Activated CD8-positive, alpha-beta memory T cell treated with anti-CD3 and anti-CD28 coated beads for 1 hour (primary cell): Measurements from ENCODE around the gene VWA8.
"Not testable (repeated sequence)": the region's sequence is repeated elsewhere in the genome, so short reads cannot be mapped to it uniquely, and the experiment has no call there.

Source experiments
- DNase-seq, 2 donors: peaks; one replicate each; pipeline ENCODE4 v3.0.0-alpha.2; 2020; ENCODE audit warnings: low read depth in 1 of 2; ENCODE audit errors: extremely low read depth in 1 of 2

VWA8 gene

DNA sequence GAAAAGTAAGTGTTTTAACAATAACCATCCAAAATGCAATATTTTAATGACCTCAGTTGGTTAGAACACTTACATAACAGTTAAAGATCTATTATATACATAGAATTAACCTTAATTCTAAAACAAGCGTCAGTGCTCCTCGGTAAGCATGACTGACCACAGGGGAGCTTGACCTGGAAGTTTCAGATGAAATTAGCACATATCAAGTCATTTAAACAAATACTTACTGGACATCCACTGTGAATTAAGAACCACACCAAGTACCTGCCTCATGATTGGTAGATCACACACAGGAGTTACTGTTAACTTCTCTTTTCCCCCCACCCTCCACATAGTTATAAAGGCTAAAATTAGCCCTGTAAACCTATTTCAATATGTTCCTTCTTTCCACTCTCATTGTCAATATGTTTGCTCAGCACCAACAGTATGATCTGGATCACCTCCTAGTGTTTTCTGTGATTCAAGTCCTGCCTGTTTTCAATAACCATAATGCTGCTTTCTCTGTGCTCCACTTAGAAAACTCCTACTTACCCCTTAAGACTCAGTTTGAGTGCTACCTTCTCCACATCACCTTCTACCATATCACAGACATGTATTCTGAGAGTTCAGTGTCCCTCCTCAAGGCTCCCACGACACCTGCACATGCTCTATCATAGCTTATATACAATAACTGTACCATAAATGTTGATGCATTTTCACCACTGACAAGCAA, 209.0 kb downstream of the VWA8 start:
- DNase-seq: no peak

DNA sequence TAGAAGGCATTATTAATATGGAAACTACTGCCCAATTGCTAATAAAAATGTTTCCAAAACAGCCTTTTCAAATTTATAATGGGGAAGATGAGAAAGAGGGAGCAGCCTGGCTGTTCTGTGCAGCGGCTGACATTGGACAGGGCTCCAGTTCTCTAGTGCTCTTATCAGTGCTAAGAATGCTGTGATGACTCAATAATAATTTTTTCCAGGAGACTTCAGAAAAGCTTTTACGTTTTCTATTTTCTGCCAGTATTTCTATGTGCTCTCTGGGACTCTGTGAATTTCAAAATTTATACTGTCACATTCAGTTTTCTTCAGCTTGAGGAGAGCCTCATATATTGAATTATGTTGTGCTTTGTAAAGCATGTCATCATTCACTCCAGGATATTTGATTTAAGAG, 209.6 kb downstream of the VWA8 start:
- DNase-seq: no peak

DNA sequence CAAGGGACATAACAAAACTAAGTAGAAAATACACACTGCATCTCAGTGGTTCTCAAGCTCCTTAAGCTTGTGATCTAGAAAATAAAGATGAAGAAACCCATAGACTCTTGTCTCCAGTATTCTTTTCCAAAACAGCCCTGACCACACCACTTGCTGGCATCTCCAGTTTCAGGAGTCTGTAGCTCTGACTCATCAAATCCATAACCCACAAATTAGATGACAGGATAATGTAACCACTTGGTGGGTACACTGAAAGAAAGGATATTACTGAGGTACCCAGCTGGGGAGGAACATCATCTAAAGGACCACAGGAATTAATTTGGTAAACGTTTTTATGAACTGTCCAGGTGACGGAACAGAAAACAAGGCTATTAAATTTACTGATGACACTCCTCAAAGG, 214.7 kb downstream of the VWA8 start:
- DNase-seq: no peak

DNA sequence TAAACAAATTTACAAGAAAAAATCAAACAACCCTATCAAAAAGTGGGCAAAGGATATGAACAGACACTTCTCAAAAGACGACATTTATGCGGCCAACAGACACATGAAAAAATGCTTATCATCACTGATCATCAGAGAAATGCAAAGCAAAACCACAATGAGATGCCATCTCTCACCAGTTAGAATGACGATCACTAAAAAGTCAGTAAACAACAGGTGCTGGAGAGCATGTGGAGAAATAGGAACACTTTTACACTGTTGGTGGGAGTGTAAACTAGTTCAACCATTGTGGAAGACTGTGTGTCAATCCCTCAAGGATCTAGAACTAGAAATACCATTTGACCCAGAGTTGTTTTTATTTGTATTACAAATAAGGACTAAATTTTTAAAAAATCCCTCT, 215.4 kb downstream of the VWA8 start:
- DNase-seq: not testable (repeated sequence)

DNA sequence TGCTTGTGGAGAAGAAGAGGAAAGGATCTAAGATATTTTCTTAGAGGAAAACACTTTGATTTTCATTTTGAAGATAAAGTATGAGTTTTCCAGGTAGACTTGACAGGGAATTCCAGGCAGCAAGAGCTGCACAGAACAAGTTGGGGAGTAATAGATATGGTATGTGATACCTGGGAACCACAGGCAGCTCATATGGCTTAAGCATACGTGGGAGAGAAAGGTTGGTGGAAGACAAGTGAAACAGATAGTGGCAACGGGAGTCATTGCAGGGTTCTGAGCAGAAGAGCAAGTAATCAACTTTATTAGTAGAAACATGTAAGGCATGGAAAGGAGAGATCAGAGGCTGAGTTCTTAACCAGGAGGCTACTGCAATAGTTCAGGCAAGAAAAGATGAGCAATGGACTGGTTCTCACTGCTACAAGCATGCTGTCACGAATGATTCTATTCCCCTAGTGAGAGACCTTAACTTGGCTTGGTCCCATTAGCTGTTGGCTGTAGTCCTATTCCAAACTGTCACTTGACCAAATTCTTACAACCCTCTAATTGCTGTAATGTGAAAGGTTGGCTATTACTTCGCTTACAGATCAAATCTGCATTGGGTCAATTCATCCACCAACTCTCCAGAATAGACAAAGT, 217.9 kb downstream of the VWA8 start:
- DNase-seq: no peak

DNA sequence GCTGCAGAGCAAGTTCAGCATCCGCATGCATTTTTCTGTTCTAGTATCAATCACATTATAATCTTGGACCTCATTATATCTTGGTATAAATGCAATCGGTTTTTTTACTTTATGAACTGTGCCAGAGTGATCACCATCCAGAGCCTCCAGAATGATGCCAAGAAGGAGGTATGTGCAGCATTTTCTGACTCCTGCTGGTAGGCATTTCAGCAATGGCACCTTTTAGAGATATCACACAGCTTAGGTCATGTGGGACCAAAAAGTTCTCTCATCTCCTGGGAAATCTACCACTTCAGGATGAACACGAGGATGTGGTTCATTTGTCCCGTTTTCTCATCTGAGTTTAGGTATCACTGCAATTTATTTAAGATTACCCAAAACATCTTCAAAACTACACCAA, 220.4 kb downstream of the VWA8 start:
- DNase-seq: no peak

DNA sequence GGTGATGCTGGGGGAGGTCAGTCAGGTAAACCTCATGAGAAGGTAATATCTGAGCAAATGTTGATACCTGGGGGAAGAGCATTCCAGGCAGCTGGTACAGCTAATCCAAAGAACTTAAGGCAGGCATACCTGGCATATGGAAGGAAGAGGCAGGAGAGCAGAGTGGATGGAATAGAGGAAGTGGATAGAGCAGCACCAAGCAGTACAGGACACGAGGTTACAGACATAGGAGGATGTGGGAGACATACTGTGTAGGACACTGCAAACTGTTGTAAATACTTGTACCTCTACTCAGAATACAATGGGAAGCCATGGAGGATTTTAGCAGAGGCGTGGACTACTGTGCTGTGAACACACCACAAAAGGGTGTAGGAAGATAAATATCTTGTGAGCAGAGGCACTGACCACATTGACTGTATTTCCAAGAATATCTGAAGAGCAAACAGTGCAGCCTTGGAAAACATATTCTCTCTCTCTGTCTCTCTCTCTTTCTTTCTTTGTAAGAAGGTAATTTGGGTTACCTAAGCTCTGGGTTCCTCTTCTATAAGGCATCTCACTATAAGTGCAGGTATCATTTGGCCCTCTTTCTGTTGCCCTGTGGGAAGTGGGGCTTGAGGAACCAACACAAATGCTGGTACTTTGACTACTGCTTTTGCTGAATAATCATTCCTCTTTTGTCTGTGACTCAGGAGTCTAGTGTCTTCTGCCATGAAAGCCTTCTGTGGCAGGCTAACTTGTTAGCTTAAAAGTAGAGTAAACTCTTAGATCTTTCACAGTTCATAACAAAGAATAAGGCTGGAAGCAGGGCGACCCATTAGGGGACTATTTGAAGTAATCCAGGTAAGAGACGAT, 238.0 kb downstream of the VWA8 start:
- no peak for DNase-seq

DNA sequence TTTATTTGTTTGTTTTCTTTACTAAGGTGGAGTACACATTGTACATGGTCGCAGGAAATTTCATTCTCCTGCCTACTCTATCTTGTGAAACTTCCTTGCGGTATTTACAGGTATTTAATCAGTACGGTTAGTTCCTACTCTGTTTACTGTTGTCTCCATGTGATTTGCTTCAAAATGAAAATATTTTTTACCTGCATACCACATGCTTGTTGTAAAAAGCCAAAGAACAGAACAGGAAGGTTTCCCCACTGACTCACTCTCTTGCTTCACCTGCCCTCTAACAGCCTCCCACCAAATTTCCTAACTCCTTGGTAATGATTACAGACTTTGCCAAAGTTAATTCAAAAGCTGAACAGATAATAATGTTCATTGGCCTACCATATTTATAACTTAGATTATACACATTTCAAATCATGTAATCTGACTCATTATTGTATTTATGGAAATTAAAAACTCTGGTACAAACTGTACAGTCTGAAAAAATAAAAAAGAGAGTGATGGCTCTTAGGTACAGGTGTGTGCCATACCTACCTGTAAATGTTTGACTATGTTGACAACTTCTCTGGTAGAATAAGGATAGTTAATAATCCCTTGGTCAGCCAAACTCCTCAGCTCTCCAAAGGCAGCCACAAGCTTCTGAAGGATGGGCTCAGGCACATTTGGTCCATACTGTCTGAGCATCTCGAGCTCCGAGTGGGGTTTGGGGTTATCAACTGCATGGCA, 239.9 kb downstream of the VWA8 start:
- DNase-seq: no peak

DNA sequence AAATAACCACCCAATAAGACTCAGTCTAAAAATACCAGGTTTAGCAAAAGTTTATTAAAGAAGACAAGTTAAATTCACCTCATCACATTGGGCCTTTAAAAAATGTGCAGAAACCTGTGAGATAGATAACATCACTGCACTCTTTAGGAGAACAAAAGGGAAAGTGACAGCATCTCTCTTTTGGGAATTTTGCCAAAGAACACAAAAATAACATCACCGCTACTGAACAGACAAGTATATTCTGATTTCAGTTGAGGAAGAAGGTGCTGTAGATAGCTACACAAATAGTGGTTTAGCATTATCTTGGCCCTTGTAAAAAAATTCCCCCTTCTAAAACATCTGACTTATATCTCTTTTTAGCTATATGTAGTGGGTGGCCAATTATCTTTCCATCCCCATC, 244.7 kb downstream of the VWA8 start:
- no peak for DNase-seq

DNA sequence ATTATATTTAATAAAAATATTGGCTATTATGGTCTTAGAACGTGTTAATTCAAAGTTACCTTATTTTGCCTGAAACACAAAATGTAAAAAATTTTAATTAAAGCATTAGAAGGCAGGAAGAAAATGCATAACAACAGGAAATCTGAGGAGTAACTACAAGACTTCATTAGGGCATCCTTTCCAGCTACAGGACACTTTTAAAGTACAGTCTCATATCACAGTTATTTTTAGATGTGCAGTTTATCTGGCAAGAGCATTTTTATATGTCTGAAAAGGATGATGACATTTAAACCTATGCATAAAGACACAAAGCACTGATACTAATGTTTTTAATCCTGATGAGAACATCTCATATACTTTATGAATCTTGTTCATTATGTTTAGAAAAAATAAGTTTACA, 247.5 kb downstream of the VWA8 start:
- DNase-seq: no peak

DNA sequence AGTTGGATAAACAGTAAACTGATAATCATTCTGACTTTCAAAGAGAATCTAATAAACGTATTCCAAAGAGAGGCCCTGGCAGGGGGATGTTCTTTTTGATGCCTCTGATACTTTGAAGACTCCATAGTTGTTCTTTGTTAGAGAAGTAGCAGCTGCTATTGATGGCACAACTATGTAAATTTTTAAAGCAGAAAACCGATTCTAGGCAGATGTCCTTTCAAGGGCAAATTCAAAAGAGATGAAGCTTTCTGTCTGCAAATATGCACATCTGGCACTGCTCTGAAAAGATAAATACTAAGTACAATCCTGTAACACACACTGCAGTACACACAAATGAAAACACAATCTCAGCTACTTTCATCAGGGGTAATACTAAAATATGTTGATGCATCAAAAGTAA, 250.1 kb downstream of the VWA8 start:
- no peak for DNase-seq

DNA sequence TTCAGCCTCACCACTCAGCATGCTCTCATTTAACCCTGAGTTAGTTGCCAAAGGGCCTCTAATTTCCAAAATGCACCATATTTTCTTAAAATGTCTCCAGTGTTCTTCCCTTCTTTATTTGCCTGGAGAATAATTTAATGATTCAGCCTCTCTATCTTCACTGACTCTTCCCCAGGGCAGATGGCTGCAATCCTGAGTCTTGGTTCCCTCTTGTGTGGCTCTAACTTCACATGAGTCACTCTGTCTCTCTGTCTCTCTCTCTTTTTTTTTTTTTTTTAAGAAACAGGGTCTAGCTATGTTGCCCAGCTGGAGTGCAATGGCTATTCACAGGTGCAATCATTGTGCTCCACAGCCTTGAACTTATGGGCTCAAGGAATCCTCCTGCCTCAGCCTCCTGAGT, 251.4 kb downstream of the VWA8 start:
- no peak for DNase-seq

DNA sequence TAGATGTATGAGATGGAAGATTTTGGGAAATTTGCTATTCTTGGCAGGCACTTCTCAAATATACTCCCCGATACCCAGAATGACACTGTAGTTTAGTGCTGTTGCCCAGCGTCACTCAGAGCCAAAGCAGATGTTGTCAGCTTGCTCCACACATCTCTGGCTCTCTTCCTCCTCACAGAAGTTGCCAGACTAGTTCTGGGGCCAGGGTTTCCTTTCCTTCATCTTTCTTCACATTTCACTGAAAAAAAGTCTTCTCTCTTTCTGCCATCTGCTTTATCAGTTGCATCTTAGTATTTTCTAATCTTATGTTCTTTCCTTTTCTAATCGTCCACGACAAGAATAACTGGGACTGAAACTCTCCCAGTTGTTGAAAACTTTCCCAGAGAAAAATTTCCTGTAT, 252.2 kb downstream of the VWA8 start:
- DNase-seq: no peak

DNA sequence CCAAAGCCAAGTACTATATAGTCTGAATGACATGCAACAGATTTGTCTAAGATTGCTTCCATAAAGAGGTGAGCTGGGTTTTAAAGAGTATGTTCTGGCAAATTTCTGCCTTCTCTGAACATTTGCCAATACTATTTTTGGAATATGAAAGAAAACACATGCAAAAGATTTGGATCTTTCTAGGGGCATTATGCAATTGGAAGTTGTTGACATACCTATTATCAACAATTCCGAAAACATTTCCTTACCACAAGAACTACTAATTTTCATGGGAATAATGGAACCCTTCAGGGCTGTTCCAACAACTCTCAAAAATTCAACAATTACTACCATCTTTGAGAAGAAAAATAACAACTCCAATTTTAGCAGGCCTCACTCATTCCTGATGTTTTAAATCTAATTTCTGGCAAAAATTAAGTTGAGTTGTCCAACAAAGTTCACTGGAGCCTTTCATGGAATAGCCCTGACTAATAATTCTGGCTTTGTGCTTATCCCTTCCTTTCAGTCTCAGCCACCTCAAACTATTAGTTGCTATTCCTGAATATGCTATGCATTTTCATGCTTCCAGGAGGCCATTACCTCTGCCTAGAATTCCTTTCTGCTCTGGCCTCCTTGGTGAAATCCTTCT, 253.6 kb downstream of the VWA8 start:
- DNase-seq: no peak

DNA sequence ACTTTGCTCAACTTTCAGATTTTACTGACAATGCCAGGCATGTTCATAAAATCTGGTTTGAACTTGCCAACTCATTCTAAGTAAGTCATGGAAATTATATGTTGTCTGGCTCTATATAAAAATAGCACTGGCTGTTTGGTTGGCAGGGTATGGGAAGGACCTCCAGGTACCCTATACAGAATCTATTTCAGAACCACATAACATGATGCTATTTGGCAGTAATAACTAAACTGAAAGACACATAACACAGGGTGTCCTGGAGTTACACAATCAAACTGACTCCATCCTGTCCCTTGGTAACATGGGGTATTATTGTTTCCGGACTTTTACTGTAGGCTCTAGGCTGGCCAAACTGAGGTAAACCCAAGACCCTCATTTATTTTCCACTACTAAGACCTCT, 254.8 kb downstream of the VWA8 start:
- no peak for DNase-seq

DNA sequence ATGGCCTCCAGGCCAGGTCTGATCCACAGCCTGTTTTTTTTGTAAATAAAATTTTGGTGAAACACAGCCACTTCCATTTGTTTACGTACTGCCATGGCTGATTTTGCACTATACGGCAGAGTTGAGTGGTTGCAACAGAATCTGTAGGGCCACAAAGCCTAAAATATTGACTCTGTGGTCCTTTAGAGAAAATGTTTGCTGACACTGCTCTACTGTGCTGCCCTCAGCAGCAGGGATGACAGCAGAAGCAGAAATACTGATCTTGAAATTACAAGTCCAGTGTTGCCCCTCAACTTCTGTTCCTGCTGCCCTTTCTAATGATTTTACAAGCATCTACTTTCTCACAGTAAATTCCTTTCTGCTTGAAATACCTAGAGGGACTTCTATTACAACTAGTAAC, 258.4 kb downstream of the VWA8 start:
- DNase-seq: no peak

DNA sequence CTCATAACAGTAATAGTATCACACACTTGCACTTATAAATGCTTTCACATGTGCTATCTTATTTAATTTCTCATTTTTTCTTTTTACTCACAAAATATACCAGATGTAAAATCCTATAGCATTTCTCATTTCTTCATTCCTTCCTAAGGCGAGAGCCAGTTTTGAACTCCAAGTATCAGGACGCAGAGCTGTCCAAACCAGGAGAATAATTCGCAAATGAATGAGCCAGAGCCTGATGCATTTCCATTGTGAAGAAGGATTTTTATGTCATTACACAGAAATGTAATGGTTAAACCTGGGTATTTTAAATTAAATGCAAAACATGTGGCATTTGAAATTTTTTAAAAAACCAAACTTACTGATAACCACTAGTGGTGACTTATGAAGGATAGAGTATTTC, 259.2 kb downstream of the VWA8 start:
- no peak for DNase-seq

DNA sequence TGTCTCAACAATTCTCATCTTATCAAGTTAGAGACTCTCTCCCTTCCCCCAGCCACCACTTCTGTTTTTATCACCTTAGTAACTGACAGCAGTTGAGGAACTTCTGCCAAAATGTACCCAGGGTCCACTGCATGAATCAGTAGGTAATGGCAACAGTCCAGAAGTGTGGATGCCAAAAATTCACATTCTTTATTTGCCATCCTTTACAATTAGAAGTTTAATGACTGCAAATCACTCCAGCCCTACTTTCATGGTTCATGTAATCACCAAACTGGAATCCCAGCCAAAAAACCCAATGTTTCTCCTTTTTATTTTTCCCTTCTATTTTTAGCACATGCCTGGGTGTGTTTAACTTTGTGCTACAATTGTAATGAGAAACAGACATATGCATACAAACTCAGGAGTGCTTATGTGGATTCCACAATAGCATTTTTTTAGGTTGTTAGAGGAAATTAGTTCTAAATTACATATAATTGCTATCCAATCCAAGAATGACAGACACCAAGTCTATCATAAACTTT, 260.1 kb downstream of the VWA8 start:
- DNase-seq: no peak

DNA sequence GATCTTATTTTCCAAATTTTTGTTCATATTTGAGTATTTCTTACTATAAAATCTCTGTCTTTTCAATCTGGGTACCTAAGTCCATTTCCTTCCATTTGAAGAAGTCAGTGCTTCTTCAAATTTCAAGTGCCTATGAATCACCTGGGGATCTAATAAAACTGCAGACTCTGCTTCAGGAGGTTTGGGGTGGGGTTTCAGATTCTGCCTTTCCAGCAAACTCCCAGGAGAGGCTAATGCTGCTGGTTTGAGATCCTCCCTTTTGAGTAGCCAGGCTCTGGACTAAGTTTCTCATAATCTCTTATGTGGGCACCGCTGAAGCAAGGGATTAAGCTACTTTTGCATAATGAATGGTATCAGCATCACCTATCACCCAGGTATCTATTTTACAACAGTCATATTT, 261.1 kb downstream of the VWA8 start:
- DNase-seq: no peak

DNA sequence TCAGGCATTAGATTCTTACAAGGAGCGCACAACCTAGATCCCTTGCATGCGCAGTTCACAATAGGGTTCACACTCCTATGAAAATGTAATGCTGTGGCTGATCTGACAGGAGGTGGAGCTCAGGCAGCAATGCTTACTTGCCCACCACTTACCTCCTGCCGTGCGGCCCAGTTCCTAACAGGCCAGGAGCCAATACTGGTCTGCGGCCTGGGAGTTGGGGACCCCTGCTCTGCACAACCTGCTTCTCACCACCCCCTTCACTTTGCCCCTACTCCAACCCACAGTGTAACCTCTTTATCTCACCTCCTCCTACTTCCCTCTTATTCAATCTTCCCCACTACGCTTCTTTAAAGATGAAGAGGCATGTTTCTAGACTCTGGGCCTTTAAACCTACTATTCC, 263.3 kb downstream of the VWA8 start:
- DNase-seq: no peak
